D341Med (cell line): ENCODE data around the gene HMGB2.

Experiments
- DNase-seq: peaks from one replicate; pipeline ENCODE4 v3.0.0; 2012; ENCODE audit warnings: low spot score

HMGB2 gene

DNA sequence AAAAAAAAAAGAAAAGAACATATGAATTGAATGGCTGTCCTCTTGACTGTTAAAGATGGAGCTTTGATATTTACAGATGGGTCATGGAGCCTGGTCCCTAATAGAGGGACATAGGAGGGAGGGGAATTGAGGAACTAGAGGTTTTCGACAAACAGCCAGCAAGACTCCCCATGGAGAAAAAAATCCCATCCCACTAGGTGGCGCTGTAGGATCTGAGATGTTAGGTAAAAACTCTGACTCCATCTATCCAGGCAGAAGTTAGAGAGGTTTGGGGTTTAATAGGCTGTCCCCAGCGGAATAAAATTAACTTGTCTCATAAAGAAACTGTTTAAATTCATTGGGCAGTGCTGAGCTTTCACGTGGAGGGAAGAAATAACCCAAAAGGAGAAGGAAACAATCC is 45.9 kb downstream of the HMGB2 start:
- peak; percentile 47 for DNase-seq

DNA sequence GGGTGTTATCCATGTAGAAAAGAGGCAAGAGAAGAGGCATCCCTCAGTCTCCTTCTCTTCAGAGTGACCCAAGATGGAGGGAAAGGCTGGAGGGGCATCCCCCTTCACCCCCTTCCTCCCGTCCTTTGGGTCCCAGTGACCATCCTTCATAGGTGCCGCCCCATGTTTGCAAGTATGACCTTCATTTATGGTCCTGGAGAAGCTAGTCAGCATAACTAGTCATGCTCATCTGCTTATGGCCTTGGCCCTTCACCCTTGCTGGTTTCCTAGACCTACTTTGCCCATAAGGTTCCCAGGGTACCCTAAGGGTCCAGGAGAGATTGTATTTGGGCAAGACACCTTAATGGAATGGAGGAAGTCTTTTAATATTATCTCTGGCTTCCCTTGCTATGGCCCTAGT is 46.7 kb downstream of the HMGB2 start:
- DNase-seq = no peak

DNA sequence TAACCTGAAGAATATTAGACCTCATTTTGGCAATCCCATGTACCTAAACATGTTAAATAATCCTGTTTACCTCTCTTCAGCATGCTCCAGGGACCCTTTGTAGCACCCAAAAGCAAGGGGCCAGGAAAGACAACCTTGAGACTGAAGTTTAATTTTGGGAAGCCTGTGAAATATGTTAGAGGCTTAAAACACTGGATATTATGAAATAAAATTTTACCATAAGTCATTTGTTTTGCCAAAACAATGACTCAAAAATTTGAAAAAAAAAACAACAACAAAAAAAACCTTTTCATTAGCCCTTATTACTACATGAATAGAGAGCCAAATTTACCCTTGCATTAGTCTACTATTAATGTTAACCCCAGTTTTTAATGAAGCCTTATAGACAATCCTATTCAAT is 49.7 kb downstream of the HMGB2 start:
- no peak for DNase-seq

DNA sequence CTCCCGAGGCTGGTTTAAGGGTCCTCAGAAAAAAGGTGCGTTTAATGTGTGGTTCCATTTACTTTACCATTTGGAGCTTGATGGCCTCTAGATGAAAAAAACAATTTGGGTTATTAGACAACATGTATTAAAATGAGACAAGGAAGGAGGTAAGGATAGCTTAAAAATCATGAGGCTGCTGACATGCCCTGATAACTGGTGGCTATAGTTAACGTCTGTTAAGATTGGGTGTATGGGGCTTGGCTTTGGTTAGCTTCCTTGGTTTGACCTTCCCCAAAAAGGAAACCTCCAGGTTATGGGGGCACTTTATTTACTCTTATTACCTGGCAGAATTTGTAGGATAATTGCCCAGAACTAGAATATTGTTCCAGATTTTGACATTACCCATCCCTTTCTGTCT is 51.5 kb downstream of the HMGB2 start:
- DNase-seq = no peak

DNA sequence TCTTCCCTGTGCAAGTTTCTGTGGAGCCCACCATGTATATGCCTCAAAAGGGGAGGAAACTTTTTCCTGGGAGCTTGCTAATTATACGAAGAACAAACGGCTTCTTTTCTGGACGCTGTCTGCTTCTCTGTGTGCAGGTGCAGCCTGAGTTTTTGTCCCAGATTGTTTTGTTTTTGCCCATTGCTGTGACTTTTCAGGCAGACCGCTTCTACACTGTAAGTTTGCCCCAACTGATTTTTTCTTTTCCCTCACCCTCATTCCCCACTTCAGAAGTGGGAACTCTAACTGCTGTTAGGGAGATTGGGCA is 51.9 kb downstream of the HMGB2 start:
- DNase-seq = no peak

DNA sequence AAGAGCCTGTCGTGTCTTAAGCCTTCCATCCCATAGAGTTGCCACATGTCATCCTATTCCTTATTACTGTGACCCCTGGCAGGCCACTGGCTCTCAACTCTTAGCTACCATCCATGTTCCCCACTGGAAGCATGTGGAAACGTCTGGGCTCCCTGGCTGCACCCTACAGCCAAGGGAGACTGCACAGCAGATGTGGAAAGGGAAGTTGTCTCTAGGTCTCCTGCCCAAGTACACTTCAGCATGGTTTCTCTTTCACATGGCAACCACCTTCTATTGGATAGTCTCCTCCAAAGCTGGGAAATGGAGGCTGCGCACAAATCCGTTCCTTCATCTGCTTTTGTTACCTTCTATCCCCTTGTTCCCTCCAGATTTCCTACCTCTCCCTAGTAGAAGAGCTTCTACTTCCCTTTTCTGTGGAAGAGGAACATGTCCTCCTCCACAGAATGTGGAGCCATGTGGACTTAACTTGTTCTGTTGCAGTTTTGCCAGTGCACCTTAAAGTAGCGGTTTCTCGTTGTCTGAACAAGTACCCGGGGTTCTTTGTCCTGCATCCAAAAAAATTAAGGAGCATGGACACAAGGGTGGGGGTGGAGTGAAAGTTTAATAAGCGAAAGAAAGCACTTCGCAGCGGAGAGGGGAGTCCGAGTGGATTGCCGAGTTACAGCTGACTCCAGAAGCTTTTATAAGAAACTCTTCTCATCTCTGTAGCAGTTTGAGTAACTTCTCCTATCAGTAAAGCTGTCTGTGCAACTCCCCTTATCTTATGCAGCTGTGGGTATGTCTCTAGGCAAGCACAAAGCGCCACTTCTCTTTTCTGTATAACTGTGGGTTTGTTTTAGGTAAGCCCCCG is 52.5 kb downstream of the HMGB2 start:
- no peak for DNase-seq
